Right lobe of liver (tissue), 4 donors: ENCODE measurements around the gene SYT6.

ENCODE experiments used
- POLR2A ChIP-seq: fragments of 450-650 bp; IDR thresholded peaks from one replicate; pipeline ENCODE4 v1.6.1; 2017; ENCODE audit warnings: antibody characterized with exemption, mild to moderate bottlenecking
- TF ChIP-seq, protein P1 (sequence below), 4 donors: fragments of 200-600 bp in 3 of 4; fragments of 450-650 bp in 1 of 4; IDR thresholded peaks; one replicate each; pipeline versions ENCODE4 v1.5.1 to v1.8.0; 2016 to 2022; ENCODE audit warnings: antibody characterized with exemption in 4 of 4, mild to moderate bottlenecking in 2 of 4
- donor health status: DM: no; HTN: no; CAD: no.
- donor health status: DM: no; HTN: no; CAD: no.
- donor health status: DM: no; HTN: yes; CAD: no.

DNA sequence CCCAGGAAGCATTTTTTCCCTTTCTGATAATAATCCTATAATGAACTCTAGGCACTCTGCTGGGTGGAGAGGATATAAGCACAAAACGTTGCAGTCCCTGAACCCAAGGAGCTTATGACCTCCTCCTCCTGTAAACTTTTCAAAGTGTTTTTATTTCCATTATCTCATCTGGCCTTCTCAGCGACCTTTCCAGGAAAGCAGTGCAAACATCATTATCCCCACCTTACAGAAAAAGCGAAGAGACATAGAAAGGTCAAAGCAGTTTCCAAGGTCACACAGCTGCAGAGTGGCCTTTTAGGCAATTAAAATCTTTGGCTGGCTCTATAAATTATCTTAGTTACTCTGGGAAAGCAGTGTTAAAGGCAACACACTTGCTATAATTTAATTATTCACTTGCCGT lies 110.6 kb downstream of the SYT6 start:
- TF ChIP-seq, protein P1, sequence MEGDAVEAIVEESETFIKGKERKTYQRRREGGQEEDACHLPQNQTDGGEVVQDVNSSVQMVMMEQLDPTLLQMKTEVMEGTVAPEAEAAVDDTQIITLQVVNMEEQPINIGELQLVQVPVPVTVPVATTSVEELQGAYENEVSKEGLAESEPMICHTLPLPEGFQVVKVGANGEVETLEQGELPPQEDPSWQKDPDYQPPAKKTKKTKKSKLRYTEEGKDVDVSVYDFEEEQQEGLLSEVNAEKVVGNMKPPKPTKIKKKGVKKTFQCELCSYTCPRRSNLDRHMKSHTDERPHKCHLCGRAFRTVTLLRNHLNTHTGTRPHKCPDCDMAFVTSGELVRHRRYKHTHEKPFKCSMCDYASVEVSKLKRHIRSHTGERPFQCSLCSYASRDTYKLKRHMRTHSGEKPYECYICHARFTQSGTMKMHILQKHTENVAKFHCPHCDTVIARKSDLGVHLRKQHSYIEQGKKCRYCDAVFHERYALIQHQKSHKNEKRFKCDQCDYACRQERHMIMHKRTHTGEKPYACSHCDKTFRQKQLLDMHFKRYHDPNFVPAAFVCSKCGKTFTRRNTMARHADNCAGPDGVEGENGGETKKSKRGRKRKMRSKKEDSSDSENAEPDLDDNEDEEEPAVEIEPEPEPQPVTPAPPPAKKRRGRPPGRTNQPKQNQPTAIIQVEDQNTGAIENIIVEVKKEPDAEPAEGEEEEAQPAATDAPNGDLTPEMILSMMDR (IDR thresholded peaks at IDR 0.05), result no peak
- TF ChIP-seq POLR2A, result no peak
